NOMO-1 treated with DMSO at 0.1 percent for 48 hours (cell line): ENCODE data around the gene PCDH9.

Experiments used
- DNase-seq: peaks from one replicate; lab custom pipeline; 2025; ENCODE audit not compliant: unreplicated experiment; lab: John Stamatoyannopoulos, UW

PCDH9 gene

GRCh38 chr13:67225252-67226159 lies 4.6 kb downstream of the PCDH9 start:
- no peak for DNase-seq

- DNase-seq, result peak; percentile 33
Measured at GRCh38 chr13:67224148-67224846, 5.8 kb downstream of the PCDH9 start.

GRCh38 chr13:67223742-67224141 lies 6.4 kb downstream of the PCDH9 start:
- no peak for DNase-seq

- no peak for DNase-seq
Measured at GRCh38 chr13:67223024-67223423, 7.1 kb downstream of the PCDH9 start.

- no peak for DNase-seq
Measured at GRCh38 chr13:67221630-67222226, 8.4 kb downstream of the PCDH9 start.

GRCh38 chr13:67219113-67219512 lies 11.0 kb downstream of the PCDH9 start:
- no peak for DNase-seq

GRCh38 chr13:67217880-67218279 lies 12.3 kb downstream of the PCDH9 start:
- no peak for DNase-seq

- no peak for DNase-seq
Measured at GRCh38 chr13:67216864-67217263, 13.3 kb downstream of the PCDH9 start.

- no peak for DNase-seq
Measured at GRCh38 chr13:67210208-67210607, 19.9 kb downstream of the PCDH9 start.

GRCh38 chr13:67208552-67208951 lies 21.6 kb downstream of the PCDH9 start:
- no peak for DNase-seq

GRCh38 chr13:67204764-67205163 lies 25.4 kb downstream of the PCDH9 start:
- DNase-seq, result no peak

- DNase-seq, result no peak
Measured at GRCh38 chr13:67200605-67201004, 29.5 kb downstream of the PCDH9 start.

GRCh38 chr13:67200183-67200582 lies 30.0 kb downstream of the PCDH9 start:
- DNase-seq, result no peak

GRCh38 chr13:67197704-67198103 lies 32.4 kb downstream of the PCDH9 start:
- DNase-seq, result no peak

GRCh38 chr13:67193979-67194378 lies 36.2 kb downstream of the PCDH9 start:
- no peak for DNase-seq

- no peak for DNase-seq
Measured at GRCh38 chr13:67192751-67193150, 37.4 kb downstream of the PCDH9 start.

GRCh38 chr13:67186995-67187569 lies 43.1 kb downstream of the PCDH9 start:
- no peak for DNase-seq

GRCh38 chr13:67184247-67184646 lies 45.9 kb downstream of the PCDH9 start:
- DNase-seq, result no peak

GRCh38 chr13:67183151-67183550 lies 47.0 kb downstream of the PCDH9 start:
- no peak for DNase-seq

GRCh38 chr13:67175836-67176459 lies 54.2 kb downstream of the PCDH9 start:
- DNase-seq, result no peak

GRCh38 chr13:67168384-67168783 lies 61.8 kb downstream of the PCDH9 start:
- no peak for DNase-seq
